GM12878 (cell line): ENCODE measurements around the gene SNCB. TPM values are rescaled to one million over a fixed set of nuclear protein-coding genes. Genes with fewer than 3 reads are reported as not detected.

ENCODE experiments used
- ATAC-seq: fragments of 200-7000 bp; cut with Tn5 transposase; 3 replicates; pipeline ENCODE4 v1.9.1; 2020; ENCODE audit warnings: mild to moderate bottlenecking, moderate library complexity
- BruUV-seq: library from RNA; stranded (reverse); fragments of 400-500 nt; replicated peaks from 2 replicates; lab custom pipeline; 2021; lab: Mats Ljungman, UMichigan
- CTCF ChIA-PET: fragments of 300-600 bp; sonication (Branson Sonifier 250); formaldehyde crosslinking; extraction: SDS; loops from one replicate; lab custom pipeline; 2021; ENCODE audit warnings: inconsistent platforms; lab: Yijun Ruan, JAX
- POLR2A ChIA-PET: fragments of 350-600 bp; formaldehyde crosslinking; extraction: SDS; loops from one replicate; lab custom pipeline; 2021; ENCODE audit warnings: inconsistent platforms; lab: Charles Lee
- RAD21 ChIA-PET: fragments of 300-600 bp; sonication (Branson Sonifier 250); formaldehyde crosslinking; loops from one replicate; lab custom pipeline; 2023; ENCODE audit warnings: antibody characterized with exemption; ENCODE audit not compliant: unreplicated experiment; lab: Charles Lee
- SMC1A ChIA-PET: fragments of 300-600 bp; sonication (Branson Sonifier 250); formaldehyde crosslinking; loops from one replicate; lab custom pipeline; 2023; ENCODE audit not compliant: unreplicated experiment, uncharacterized antibody; lab: Charles Lee
- DNase-seq: peaks from one replicate; pipeline ENCODE4 v3.0.0-alpha.2; 2011; ENCODE audit warnings: low read depth, low spot score
- FAIRE-seq: peaks from 3 replicates; lab custom pipeline; 2011; peaks lifted over from hg19 to GRCh38; lab: Jason Lieb, UNC
- H2AFZ ChIP-seq: 2 replicates; pipeline ENCODE4 v1.6.0; 2011; ENCODE audit warnings: low read depth, low read length, control low read depth; ENCODE audit not compliant: control insufficient read depth
- H3K27ac ChIP-seq: 2 replicates; pipeline ENCODE4 v1.5.1; 2011; ENCODE audit warnings: control low read depth; ENCODE audit not compliant: control insufficient read depth, insufficient read depth
- H3K27me3 ChIP-seq, 2 experiments: replicated peaks in 1 of 2; 2 replicates each; pipeline versions ENCODE4 v1.6.0 to v1.6.1; 2011; ENCODE audit warnings: low read length in 1 of 2; ENCODE audit not compliant: control insufficient read depth in 2 of 2, insufficient read depth in 2 of 2
- H3K36me3 ChIP-seq, 2 experiments: 2 replicates each; pipeline ENCODE4 v1.5.1; 2011; ENCODE audit warnings: low read length in 1 of 2; ENCODE audit not compliant: control insufficient read depth in 2 of 2, insufficient read depth in 2 of 2
- H3K4me1 ChIP-seq: 2 replicates; pipeline ENCODE4 v1.6.1; 2011; ENCODE audit warnings: mild to moderate bottlenecking, low read length, moderate library complexity, mixed read lengths; ENCODE audit not compliant: control insufficient read depth, insufficient read depth
- H3K4me2 ChIP-seq: 2 replicates; pipeline ENCODE4 v1.6.0; 2011; ENCODE audit warnings: control low read depth; ENCODE audit not compliant: control insufficient read depth, insufficient read depth
- H3K4me3 ChIP-seq: fragments of 200-600 bp; sonication (generic); 2 replicates; pipeline ENCODE4 v1.5.1; 2016
- H3K79me2 ChIP-seq: 2 replicates; pipeline ENCODE4 v1.6.0; 2011; ENCODE audit warnings: low read length; ENCODE audit not compliant: control insufficient read depth, insufficient read depth
- H3K9ac ChIP-seq: 2 replicates; pipeline ENCODE4 v1.8.0; 2011; ENCODE audit warnings: low read length, control low read depth, mixed read lengths; ENCODE audit not compliant: control insufficient read depth, insufficient read depth
- H3K9me3 ChIP-seq: replicated peaks from 3 replicates; pipeline ENCODE4 v1.5.1; 2011; ENCODE audit warnings: mild to moderate bottlenecking, low read length; ENCODE audit not compliant: control insufficient read depth, insufficient read depth
- H4K20me1 ChIP-seq: 2 replicates; pipeline ENCODE4 v1.6.0; 2011; ENCODE audit not compliant: control insufficient read depth, insufficient read depth
- ATF2 ChIP-seq: IDR thresholded peaks from 2 replicates; pipeline ENCODE4 v1.6.1; 2012; ENCODE audit warnings: low read length, inconsistent platforms
- BMI1 ChIP-seq: fragments of 450-650 bp; IDR thresholded peaks from 2 replicates; pipeline ENCODE4 v1.6.1; 2016; ENCODE audit warnings: mild to moderate bottlenecking, moderate library complexity, borderline replicate concordance
- CREB1 ChIP-seq: IDR thresholded peaks from 2 replicates; pipeline ENCODE4 v1.6.1; 2012; ENCODE audit warnings: low read depth, mild to moderate bottlenecking, inconsistent platforms
- E2F8 ChIP-seq: fragments of 450-650 bp; IDR thresholded peaks from 2 replicates; pipeline ENCODE4 v1.6.1; 2018; ENCODE audit warnings: mild to moderate bottlenecking, low read depth, moderate library complexity; ENCODE audit not compliant: partially characterized antibody
- HDAC6 ChIP-seq: fragments of 200-600 bp; sonication (generic); IDR thresholded peaks from one replicate; pipeline ENCODE4 v1.8.0; 2017; ENCODE audit warnings: antibody characterized with exemption; ENCODE audit not compliant: unreplicated experiment
- HDGF ChIP-seq: fragments of 450-650 bp; IDR thresholded peaks from 2 replicates; pipeline ENCODE4 v1.6.1; 2016; ENCODE audit warnings: antibody characterized with exemption
- IRF3 ChIP-seq: fragments of 450-650 bp; IDR thresholded peaks from 2 replicates; pipeline ENCODE4 v1.6.1; 2014; ENCODE audit warnings: mild to moderate bottlenecking
- JUNB ChIP-seq: IDR thresholded peaks from 2 replicates; pipeline ENCODE4 v1.6.1; 2016; ENCODE audit warnings: antibody characterized with exemption, mild to moderate bottlenecking
- KDM1A ChIP-seq: fragments of 200-600 bp; sonication (generic); IDR thresholded peaks from 2 replicates; pipeline ENCODE4 v1.6.1; 2016; ENCODE audit warnings: borderline replicate concordance
- POLR2A ChIP-seq: IDR thresholded peaks from 2 replicates; pipeline ENCODE4 v1.6.1; 2011; ENCODE audit warnings: low read depth, mild to moderate bottlenecking, low read length
- RELA ChIP-seq: fragments of 450-650 bp; IDR thresholded peaks from 2 replicates; pipeline ENCODE4 v1.8.0; 2014; ENCODE audit warnings: borderline replicate concordance; ENCODE audit not compliant: partially characterized antibody
- YY1 ChIP-seq: IDR thresholded peaks from 2 replicates; pipeline ENCODE4 v1.6.1; 2011; ENCODE audit warnings: low read depth, mild to moderate bottlenecking, low read length
- ZBTB11 ChIP-seq: fragments of 450-650 bp; formaldehyde crosslinking; IDR thresholded peaks from 2 replicates; pipeline ENCODE4 v1.5.0; 2022; ENCODE audit warnings: mild to moderate bottlenecking, missing genetic modification characterization
- WGBS: methylation state at CpG from one replicate; pipeline ENCODE4 v1.1.6; 2016; ENCODE audit warnings: low lambda C conversion rate; ENCODE audit not compliant: insufficient replicate concordance, insufficient coverage; ENCODE audit errors: missing lambda C conversion rate; 5-methylcytosine and 5-hydroxymethylcytosine counted together
- in situ Hi-C: fragments of 300-500 bp; cut with MboI; formaldehyde crosslinking; loops from 9 replicates; pipeline ENCODE4 v1.14.3; 2018; ENCODE audit warnings: mixed read lengths
- intact Hi-C: fragments of 100-400 bp; cut with micrococcal nuclease; formaldehyde crosslinking; loops from one replicate; pipeline ENCODE4 v1.14.2; 2022; ENCODE audit not compliant: unreplicated experiment
- polyA plus RNA-seq, 11 experiments: library from polyadenylated mRNA; depleted of rRNA in 4 of 11; unstranded in 6 of 11; stranded (reverse) in 5 of 11; fragments of >200 nt; fragmentation: Nextera tagmentation in 4 of 11; fragmentation: Illumina TruSeq in 1 of 11; extraction: Ambion mirVana in 4 of 11; extraction: Trizol in 1 of 11; gene quantifications; 1 replicate in 1 of 11; 2 replicates in 10 of 11; pipeline versions ENCODE4 v1.2.1 to v1.2.3, GENCODE V29; 2011 to 2016; ENCODE audit warnings: inconsistent platforms in 2 of 11, missing spikeins in 2 of 11, low read depth in 1 of 11
- total RNA-seq, 4 experiments: library from RNA; depleted of rRNA in 3 of 4; stranded (reverse); fragments of >200 nt in 3 of 4; fragmentation: Illumina TruSeq in 1 of 4; extraction: Trizol in 1 of 4; gene quantifications; 2 replicates each; pipeline versions ENCODE4 v1.2.1 to v1.2.3, GENCODE V29; 2013 to 2021

SNCB gene
- total and polyA plus RNA-seq, 10 of the 15 experiments (the other 5 are each of a cell fraction or from before 2014, with no cell fraction given) = 0.75 TPM; not detected in 9

GRCh38 chr5:176614805-176615478 is 15.4 kb downstream of the SNCB start:
- Histone ChIP-seq H3K4me3 (no peak overlapping the region), H3K27ac (no peak overlapping the region), H3K4me2 (no peak overlapping the region), H3K9me3 (no peaks in the 10 kb centered on the region), H3K9ac (no peak overlapping the region), H3K36me3 (no peaks in the 10 kb centered on the region), H3K27me3 (peaks cover 0 to 2% of the 10 kb centered on the region in 2 experiments; a peak in 2 of 4 replicates), H3K79me2 (no peaks in the 10 kb centered on the region), H3K4me1 (no peaks in the 10 kb centered on the region)
- in situ Hi-C loops (no loop called here), intact Hi-C loops (loop anchor here (5.0 kb wide), 1 partner anchor 43 kb away; no protein-coding TSS in a partner anchor)
- SMC1A ChIA-PET = interaction anchor here (0.6 kb wide), 1 partner anchor 173 kb away, joined by 4 read pairs; no protein-coding TSS in a partner anchor
- no TSS peak for BruUV-seq
- WGBS = 43% methylated on average over 4 of the region's 8 CpGs
- CTCF ChIA-PET = no interaction called here
- DNase-seq = no peak
- no peak for ATAC-seq
- FAIRE-seq = no peak
- TF ChIP-seq RELA (no peak), ATF2 (no peak), JUNB (no peak), BMI1 (no peak), HDGF (no peak), CREB1 (no peak), IRF3 (no peak), YY1 (no peak), POLR2A (no peak), ZBTB11 (CRISPR knock-in tag) (no peak), KDM1A (no peak), E2F8 (no peak), HDAC6 (no peak)
- TF ChIP-seq, all 136 proteins: peak for 0
- POLR2A ChIA-PET = no interaction called here
- no peak overlapping the region for H2AFZ ChIP-seq
- RAD21 ChIA-PET = interaction anchor here (0.6 kb wide), 1 partner anchor 11 kb away, joined by 3 read pairs; no protein-coding TSS in a partner anchor
- no peaks in the 10 kb centered on the region for H4K20me1 ChIP-seq
